Middle frontal gyrus (tissue), 1 donor: ENCODE data around the gene TNIP1.

Experiments
- DNase-seq: peaks from one replicate; pipeline ENCODE4 v3.0.0-alpha.2; 2015; ENCODE audit warnings: low spot score; ENCODE audit errors: extremely low spot score

TNIP1 gene

DNA sequence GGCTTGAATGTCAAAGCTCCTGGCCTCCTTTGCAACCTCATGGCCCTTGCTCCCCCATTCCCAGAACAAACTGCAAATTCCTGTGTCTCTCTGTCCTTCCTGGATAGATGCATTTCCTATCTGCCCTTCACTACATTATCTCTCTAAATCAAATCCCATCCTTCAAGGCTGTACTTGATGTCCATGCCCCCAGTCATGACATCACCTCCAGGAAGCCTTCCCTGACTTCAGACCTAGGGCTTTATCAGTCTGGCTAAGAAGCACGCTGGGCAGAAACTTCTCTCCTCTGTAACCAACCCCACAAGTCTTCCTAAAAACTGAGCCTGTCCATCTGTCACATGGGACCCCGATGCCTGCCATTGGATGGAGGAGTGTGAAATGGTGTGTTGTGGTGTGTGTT, 25.7 kb upstream of the TNIP1 start:
- no peak for DNase-seq

DNA sequence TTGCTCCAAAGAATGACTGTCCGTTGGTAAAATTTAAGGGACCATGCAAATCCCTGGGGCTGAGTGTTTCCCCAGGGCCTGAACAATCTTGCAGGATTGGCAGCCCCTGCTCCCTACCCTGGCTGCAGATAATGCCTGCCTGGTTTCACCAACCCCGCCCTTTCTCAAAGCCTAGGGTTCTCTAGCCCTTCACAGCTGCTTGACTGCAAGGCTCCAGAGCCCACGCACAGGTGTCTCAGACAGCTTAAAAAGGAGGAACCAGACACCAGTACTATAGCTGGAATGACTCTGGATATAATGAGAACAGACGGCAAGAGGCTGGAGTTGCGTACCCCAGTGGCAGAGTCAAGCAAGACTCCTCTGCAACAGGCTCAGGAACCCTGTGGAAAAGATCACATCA, 25.2 kb upstream of the TNIP1 start:
- DNase-seq, result no peak

DNA sequence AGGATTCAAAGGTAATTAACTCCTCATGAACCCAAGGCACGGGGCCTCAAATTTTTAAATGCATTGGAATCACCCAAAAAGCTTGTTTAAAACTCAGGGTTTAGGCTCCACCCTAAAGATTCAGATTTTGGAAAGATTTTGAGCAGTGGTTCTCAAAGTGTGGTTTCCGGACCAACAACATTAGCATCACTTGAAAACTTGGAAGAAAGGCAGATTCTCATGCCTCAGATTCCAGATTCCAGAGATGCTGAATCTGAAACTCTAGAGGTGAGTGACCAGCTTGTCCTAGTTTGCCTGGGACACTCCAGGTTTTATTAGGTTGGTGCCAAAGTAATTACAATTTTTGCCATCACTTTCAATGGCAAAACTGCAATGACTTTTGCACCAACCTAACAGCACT, 24.7 kb upstream of the TNIP1 start:
- no peak for DNase-seq

DNA sequence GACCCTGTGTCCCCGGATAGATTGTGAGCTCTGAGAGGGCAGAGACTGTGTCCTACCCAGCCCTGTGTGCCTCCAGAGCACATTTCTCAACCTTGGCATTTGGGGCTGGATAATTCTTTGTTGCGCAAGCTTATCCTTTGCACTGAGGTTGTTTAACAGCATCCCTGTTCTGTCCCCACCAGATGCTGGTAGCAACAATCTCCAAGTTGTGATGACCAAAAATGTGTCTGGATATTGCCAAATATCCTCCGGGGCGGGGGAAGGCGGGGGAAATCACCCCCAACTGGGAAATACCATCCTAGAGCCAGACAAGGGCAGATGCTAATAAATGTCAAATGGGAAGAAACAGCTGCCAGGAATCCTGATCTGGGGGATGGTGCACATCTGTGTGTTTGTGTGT, 24.0 kb upstream of the TNIP1 start:
- DNase-seq, result no peak

DNA sequence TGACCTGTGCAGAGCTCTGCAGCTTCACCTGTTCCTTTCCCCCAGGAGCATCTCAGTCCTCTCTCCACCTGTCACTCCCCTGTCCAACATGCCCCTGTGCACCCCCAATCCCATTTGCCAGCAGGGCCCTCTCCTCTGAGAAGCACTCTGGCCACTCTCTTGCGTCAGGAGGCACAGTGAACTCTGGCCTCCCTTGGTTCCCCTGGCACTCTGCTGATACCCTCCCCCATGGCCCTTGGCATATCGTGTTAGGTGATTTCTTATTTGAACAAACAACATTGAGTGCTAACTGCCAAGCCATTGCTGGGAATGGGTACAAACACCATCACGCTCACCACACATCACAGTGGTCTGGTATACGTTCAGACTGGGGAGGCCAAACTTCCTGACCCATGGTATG, 20.9 kb upstream of the TNIP1 start:
- DNase-seq, result no peak

DNA sequence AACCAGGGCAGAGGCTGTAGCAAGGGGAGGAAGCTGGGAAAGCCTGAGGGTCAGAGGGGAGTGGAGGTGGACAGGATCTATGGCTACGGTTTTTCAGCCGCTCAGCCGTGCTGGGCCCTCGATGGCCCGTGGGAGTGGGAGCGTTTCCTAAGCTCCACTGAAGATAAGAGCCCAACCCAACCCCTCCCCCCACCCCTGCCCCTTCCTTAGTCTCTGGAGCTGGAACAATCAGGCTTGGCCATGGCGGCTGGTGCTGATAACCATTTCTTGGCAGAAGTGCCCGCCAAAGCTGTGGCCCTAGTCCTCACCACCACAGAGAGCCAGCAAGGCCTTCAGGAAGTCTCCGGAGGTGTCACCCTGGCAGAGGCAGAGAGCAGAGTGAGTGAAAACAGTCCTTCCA, 20.3 kb upstream of the TNIP1 start:
- no peak for DNase-seq

DNA sequence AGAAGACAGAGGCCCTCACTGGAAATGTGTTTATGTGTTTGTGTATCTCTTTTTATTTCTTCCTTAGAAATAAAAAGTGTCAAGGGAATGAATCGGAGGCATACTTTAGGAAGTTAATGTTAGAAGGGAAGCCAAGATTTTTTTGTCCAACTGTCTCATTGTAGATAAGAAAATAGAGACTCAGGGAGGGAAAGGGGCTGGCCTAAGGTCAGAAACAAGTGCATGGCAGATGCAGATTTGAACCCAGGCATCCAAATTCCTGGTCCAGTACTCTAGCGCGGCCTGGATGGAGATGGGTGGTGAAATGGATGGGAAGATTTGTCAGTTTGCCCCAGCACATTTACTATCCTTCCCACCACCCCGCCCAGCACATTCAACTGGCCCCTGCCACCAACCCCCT, 19.8 kb upstream of the TNIP1 start:
- DNase-seq, result no peak

DNA sequence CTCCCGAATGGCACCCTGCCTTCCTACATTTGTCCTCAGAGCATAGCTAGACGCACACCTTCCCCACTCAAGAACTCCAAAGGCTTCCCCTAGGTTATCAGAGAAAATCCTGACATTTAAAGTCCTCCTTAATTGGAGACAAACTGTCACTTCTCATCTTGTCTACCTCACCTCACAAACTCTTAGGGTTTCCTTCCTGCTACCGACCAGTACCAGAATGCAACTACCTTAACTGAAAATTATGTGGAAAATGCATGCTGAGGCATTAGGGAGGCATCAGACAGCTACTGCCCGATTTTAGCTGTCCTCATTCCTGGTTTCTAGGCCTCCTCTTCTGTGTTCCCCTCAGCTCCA, 17.9 kb upstream of the TNIP1 start:
- no peak for DNase-seq

DNA sequence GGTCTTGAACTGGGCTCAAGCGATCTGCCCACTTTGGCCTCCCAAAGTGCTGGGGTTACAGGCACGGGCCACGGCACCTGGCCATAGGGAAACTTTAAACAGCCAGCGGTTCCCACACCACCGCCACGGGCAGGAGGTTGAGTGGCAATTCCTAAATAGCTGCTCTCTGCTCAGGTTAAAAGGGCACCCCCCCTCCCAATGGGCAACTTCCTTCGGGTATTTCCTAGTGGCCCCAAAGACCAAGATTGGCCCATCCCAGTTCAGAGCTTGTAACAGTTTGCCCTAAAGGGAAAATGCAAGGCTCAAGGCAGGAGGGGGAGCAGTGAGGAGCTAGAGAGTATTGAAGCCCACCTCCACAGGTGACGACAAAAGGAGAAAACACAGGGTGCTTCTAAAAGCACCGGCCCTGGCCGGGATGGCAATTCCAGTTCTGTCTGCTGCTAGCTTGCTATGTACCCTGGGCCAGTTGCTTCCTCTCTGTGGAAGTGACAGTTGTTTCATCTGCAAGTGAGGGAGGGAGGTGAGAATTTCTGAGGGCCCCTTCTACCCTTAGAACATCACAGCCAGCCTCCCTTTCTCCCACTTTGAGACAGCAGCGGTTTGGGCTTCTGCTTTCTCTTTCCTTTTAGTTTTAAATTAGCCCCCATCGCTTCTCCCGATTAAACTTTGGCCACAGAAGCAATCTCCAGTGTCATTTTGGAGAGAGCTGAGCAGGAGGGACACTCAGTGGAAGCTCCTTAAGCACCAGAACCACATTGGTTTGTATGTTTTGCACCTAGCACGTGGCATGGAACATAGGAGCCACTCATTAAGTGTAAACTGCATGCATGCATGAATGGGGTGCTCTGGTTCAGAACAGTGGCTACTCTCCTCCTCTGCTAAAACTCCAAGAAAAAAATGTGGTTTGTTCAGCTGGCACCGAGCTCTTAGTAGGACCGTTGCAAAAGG, 17.3 kb upstream of the TNIP1 start:
- no peak for DNase-seq

DNA sequence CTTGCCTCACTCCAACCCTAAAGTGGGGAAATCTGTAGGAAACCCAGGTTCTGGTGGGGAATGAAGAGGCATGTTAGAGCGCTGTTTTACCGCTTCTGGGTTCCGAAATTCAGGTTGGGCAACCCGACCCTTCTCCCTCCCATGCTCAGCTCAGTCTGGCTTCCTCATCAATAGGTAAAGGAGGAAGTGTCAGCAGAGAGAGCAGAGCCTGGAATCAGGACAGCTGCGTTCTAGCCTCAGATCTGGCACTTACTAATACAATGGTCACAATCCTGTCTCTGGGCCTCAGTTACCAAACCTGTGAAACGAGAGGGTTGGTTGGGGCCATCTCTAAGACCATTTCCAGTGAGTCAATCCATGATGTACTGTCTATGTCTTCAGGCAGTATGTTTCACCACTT, 16.2 kb upstream of the TNIP1 start:
- no peak for DNase-seq

DNA sequence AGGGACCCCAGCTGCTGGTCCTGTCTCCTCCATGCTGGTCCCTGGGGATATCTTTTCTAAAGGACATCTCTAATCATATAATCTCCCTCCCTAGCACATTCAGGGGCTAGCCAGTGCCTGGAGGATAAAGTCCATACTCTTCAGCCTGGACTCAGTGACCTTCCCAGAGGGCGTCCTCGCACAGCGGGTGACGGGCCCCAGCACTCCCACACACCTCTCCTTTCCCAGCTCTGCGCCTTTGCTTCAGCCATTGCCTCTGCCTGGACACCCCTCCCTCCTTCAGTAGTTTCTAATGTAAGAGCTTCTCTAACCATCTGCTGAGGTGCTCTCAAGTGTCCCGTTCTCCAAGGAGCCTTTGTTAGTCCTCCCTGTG, 15.2 kb upstream of the TNIP1 start:
- DNase-seq, result no peak

DNA sequence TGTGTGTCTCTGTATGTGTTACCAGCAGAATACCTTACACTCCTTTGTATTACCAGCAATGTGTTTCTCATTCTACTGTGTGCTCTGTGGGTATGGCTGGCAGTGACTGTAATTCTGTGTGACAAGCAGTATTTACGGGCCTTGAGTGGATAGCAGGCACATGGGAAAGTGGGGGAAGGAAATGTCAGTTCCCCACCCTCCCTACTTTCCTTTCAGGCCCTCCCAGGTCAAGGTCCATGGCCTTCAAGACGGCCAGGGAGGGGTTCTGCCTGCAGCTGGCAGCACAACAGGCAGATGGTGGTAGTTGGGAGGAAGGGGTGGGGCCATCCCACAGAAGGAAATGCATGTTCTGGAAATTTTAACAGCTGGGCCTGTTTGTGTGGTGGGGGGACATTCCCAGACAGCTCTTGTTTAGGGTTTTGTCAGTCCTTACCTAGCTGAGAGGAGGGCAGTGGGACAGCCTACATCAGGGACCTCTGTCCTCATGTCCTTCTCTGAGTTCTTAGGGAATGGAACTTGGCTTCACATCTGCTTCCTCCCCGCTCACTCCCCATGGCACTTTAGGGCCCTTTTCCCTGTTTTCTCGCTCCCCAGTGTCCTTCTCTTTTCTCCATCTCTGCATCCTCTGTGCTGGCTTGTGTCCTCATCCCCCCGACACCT, 14.6 kb upstream of the TNIP1 start:
- DNase-seq, result no peak

DNA sequence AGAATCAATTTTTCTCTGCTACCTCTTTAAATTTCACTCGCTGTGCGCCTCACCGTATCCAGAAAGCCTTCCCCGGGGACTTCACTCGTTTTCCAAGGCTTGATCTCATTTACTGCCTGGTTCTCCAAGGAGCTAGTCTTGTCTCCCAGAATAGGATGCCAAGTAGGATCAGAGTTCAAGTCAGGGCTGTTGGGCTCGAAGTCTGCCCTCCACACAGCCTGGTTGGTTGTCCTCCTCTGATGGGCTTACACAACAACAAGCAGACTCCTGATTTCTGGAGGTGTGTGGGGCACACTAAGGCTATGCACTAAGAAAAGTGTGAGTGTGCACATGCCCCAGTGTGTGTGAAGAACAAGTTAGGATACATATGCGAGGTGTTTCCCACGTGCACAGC, 14.0 kb upstream of the TNIP1 start:
- DNase-seq, result no peak

DNA sequence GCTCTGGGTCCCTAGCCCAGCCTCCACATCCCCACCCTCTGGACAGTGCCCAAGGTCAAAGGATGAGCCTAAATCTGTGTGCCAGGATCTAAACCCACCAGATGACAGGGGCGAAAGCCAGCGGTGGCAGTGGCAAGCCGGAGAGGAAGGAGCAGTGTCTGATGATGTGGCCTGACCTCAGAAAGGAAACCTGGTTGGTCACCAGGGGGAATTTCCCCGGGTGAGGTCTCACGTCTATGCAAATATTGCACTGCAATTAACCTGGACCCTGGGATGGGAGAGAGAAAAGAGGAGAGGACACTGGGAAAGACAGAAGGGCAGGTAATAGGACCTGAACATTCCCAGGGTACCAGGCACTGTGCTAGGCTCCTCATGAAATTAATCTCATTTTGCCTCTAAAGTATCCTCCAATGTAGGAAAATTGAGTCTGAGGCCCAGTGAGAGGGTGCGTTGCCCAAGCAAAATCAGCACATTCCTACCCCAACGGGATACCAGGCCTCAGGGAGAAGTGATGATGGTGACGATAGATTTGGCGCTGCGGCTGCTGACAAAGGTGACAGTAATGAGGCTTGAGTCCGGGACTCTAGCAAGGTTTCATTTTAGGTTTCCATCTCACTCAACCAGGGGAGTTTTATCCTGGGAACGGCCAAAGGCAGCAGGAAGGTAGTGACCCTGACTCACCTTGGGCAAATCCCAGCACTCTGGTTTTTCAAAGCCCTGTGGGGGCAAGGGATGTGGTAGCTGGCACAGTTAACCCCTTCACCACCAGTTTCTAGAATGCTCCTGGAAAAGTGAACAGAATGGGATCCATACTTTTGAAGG, 13.4 kb upstream of the TNIP1 start:
- no peak for DNase-seq

DNA sequence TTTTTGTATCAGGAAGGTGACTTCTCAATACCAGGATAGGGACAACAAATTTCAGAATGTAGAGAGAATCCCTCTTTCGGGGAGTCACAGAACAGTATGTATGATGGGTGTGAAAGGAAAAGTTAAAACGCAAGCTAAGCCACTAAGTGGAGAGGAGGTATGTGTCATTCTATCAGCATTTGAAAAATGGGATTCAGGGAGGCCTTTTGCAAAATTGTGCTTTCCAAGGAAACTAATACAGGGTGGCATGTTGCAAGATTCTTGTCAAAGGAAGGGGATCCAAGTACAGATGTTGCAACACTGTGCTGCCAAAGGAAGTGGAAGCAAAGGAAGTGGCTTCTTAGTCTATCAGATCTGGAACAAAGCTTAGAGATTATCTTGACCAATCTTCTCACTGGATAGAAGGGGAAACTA, 12.6 kb upstream of the TNIP1 start:
- no peak for DNase-seq

DNA sequence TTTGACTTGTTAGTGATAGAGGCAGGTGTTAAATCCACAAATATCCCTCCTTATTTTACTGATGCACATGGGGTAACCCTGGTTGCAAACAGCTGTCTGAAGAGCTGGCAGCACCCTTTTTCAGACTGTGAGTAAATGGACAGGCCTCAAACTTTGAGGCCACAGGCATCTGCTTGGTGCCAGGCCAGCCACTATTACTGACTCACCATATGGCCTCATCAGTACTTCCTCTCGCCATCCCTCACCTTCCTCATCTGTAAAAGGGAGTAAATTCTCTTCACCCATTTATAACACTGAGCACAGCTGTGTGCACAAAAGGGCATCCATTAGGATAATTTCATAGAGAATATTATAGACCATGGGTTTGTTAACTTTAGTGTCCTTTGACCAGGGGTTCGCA, 11.9 kb upstream of the TNIP1 start:
- DNase-seq, result no peak

DNA sequence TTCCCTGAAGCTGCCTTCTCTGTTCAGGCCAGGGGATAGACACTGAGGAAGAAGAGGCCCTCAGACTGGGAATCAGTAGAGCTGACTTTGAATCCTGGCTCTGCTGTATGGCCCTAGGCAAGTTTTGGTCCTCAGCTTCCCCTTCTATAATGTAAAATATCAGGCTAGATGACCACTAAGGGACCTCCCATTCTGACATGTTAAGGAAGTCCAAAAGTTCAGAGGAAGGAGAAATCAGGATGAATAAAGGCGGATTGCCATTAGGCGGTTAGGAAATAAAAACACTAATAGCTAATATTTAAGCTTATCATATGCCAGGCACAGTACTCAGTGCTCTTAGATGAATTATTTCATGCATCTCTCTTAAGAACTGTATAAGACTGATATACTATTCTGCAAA, 8.9 kb upstream of the TNIP1 start:
- no peak for DNase-seq

DNA sequence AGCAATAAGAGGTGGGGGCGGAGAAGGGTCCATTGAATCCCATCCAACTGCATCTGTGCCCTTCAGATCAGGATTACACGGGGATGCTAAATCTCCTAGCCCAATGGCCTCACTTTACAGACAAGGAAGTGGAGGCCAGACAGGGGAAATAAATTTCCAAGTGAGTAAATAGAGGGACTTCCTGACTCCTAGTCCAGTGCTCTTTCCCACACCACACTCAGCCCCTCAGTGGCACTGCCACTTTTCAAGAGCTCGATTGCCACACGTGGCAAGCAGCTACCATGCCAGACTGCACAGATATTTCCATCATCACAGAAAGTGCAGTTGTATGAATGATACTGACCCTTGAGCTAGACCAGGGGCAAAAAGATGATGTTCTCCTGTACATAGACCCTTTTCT, 8.2 kb upstream of the TNIP1 start:
- no peak for DNase-seq

DNA sequence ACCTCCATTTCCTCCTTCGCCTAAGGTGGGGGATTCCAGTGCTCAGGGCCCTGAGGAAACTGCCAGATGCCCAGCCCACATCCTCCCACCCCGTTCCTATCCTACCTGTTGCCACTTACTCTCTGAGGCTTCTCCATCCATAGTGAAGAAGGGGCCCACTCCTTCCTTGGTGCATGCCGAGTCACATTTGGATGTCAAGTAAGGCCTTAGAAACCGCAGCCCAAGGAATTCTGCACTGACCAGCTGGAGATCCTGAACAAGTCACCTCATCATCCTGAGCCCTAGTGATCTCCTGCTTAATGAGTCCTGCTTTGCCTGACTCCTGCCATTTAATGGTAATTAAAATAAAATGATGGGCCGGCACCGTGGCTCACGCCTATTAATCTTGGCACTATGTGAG, 6.7 kb upstream of the TNIP1 start:
- no peak for DNase-seq

DNA sequence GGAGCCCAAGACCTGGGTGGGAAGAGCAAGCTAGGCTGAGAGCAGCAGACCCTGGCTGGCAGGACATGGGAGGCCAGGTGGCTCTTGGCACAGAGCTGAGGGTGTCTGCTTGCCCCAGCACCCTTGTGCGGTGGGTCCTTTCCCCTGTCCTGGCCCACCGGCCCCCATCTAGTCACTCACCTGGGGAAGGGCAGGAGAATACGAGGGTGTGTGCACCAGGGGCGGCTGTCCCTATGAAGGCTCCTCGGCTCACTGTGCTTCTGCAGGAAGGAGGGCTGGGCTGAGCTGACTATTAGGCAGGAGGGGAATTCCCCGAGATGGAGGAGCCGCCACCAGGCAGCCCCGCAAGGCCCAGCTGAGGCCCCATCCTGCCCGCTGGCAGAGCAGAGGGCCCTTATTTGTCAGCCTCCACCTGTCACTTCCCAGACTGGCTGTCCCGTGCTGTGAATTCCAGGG, 6.1 kb upstream of the TNIP1 start:
- no peak for DNase-seq

DNA sequence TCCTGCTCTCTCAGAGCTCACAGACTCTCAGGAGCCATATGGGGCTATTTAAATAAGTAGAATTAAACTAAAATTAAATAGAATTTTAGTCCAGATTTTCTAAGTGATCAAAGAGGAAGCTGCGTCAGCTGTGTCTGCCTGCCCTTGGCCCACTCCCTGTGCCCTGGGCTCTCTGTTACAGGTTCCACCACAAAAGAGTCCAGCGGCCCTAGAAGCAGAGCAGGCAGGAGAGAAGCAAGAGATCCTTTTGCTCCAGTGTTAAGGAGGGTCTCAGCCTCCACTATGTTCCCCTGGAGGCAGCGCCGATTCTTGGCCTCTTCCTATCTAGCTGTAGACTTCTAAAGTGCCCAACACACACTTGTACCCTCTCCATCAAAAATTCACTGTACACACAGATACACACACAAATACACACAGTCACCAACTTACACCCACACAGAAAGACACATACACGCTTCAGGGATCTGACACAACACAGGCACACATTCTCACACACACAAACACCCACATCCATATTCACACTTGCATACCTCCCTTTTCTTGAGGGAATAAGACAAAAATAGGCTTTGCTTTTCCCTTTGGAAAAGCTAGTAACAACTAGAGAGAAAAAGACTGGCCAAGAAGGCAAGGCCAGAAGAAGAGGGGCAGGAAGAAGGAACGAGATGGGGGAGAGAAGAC, 5.5 kb upstream of the TNIP1 start:
- no peak for DNase-seq
